Liver (tissue), 3 donors: Measurements from ENCODE around the gene ARL4A.

ENCODE experiments used
- CTCF ChIP-seq: fragments of 150-350 bp; IDR thresholded peaks from 2 replicates; pipeline ENCODE4 v1.5.1; 2017; ENCODE audit warnings: improper control_type of control experiment, low read depth, low read length; ENCODE audit not compliant: missing input control
- EGR1 ChIP-seq, 2 donors: IDR thresholded peaks; 2 replicates each; pipeline ENCODE4 v1.6.1; 2016 to 2018; ENCODE audit warnings: antibody characterized with exemption in 2 of 2, low read depth in 2 of 2
- FOXA2 ChIP-seq: IDR thresholded peaks from 2 replicates; pipeline ENCODE4 v1.6.1; 2016; ENCODE audit warnings: antibody characterized with exemption
- GABPA ChIP-seq, 2 donors: IDR thresholded peaks in 1 of 2; conservative IDR thresholded peaks in 1 of 2; 2 replicates each; pipeline ENCODE4 v1.6.1; 2016; ENCODE audit warnings: antibody characterized with exemption in 2 of 2, mild to moderate bottlenecking in 1 of 2, moderate library complexity in 1 of 2
- JUND ChIP-seq, 2 donors: IDR thresholded peaks; 2 replicates each; pipeline ENCODE4 v1.6.1; 2016; ENCODE audit warnings: antibody characterized with exemption in 2 of 2
- RAD21 ChIP-seq, 2 donors: IDR thresholded peaks; 2 replicates each; pipeline ENCODE4 v1.6.1; 2016; ENCODE audit warnings: antibody characterized with exemption in 2 of 2, mild to moderate bottlenecking in 2 of 2
- REST ChIP-seq: IDR thresholded peaks from 2 replicates; pipeline ENCODE4 v1.6.1; 2016; ENCODE audit warnings: antibody characterized with exemption, mild to moderate bottlenecking
- RXRA ChIP-seq, 2 donors: IDR thresholded peaks; 2 replicates each; pipeline ENCODE4 v1.6.1; 2017 to 2018; ENCODE audit warnings: antibody characterized with exemption in 2 of 2, mild to moderate bottlenecking in 1 of 2
- TAF1 ChIP-seq: conservative IDR thresholded peaks from 2 replicates; pipeline ENCODE4 v1.6.1; 2016; ENCODE audit warnings: antibody characterized with exemption, mild to moderate bottlenecking
- YY1 ChIP-seq: IDR thresholded peaks from 2 replicates; pipeline ENCODE4 v1.6.1; 2016; ENCODE audit warnings: antibody characterized with exemption, mild to moderate bottlenecking
- ZBTB33 ChIP-seq: IDR thresholded peaks from 2 replicates; pipeline ENCODE4 v1.6.1; 2016; ENCODE audit warnings: antibody characterized with exemption
- TF ChIP-seq, protein P1 (sequence below): IDR thresholded peaks from 2 replicates; pipeline ENCODE4 v1.6.1; 2016; ENCODE audit warnings: antibody characterized with exemption
- donor health status: healthy.
- donor health status: healthy.

- TF ChIP-seq CTCF, result no peak
- TF ChIP-seq ZBTB33, result no peak
- no peak for TF ChIP-seq REST
- TF ChIP-seq, protein P1, sequence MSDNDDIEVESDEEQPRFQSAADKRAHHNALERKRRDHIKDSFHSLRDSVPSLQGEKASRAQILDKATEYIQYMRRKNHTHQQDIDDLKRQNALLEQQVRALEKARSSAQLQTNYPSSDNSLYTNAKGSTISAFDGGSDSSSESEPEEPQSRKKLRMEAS, result no peak
- TF ChIP-seq RAD21 (IDR thresholded peaks at IDR 0.05), result no peak
- no peak for TF ChIP-seq RXRA (IDR thresholded peaks at IDR 0.05)
- no peak for TF ChIP-seq YY1
- TF ChIP-seq TAF1, result no peak
- TF ChIP-seq EGR1 (IDR thresholded peaks at IDR 0.05; ENCODE audit: low read depth in 2 of 2), result no peak
- no peak for TF ChIP-seq FOXA2
- no peak for TF ChIP-seq JUND (IDR thresholded peaks at IDR 0.05)
- no peak for TF ChIP-seq GABPA (IDR thresholded peaks at IDR 0.05 in 1 of 2, conservative IDR thresholded peaks at IDR 0.05 in 1 of 2)
Observed at GRCh38 chr7:12711124-12711523, 23.7 kb downstream of the ARL4A start.
